Measurements from ENCODE around the gene RBFOX2.

DNA sequence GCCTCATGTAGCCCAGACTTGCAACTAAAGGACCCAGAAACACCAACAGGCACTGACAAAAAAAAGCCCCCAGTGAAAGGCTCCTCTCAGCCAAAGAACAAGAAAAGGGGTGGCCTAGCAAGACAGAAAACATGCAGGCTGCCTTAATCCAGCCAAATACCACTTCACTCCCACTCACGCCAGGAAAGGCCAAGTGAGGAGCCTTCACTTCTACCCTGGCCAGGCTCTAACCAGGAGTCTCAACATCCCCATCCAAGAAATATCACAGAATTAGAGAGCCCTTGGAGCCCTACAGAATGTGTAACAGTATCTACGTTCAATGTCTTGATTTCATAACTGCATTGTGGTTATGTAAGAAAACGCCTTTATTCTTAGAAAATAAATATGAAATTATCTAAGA, 162.0 kb downstream of the RBFOX2 start:
- TF ChIP-seq FOSL2 (IDR thresholded peaks at IDR 0.05; ENCODE audit: borderline replicate concordance, low read depth) (no peak), GABPA (IDR thresholded peaks at IDR 0.05; ENCODE audit: low read depth) (no peak), TEAD4 (IDR thresholded peaks at IDR 0.05; ENCODE audit: borderline replicate concordance, insufficient read depth) (no peak), CHD2 (IDR thresholded peaks at IDR 0.05; ENCODE audit: low read length, partially characterized antibody) (no peak), TAF1 (IDR thresholded peaks at IDR 0.05; ENCODE audit: borderline replicate concordance, low read depth, low read length) (no peak), NRF1 (IDR thresholded peaks at IDR 0.05; ENCODE audit: low read depth, low read length) (no peak)
- TF ChIP-seq, protein P1, sequence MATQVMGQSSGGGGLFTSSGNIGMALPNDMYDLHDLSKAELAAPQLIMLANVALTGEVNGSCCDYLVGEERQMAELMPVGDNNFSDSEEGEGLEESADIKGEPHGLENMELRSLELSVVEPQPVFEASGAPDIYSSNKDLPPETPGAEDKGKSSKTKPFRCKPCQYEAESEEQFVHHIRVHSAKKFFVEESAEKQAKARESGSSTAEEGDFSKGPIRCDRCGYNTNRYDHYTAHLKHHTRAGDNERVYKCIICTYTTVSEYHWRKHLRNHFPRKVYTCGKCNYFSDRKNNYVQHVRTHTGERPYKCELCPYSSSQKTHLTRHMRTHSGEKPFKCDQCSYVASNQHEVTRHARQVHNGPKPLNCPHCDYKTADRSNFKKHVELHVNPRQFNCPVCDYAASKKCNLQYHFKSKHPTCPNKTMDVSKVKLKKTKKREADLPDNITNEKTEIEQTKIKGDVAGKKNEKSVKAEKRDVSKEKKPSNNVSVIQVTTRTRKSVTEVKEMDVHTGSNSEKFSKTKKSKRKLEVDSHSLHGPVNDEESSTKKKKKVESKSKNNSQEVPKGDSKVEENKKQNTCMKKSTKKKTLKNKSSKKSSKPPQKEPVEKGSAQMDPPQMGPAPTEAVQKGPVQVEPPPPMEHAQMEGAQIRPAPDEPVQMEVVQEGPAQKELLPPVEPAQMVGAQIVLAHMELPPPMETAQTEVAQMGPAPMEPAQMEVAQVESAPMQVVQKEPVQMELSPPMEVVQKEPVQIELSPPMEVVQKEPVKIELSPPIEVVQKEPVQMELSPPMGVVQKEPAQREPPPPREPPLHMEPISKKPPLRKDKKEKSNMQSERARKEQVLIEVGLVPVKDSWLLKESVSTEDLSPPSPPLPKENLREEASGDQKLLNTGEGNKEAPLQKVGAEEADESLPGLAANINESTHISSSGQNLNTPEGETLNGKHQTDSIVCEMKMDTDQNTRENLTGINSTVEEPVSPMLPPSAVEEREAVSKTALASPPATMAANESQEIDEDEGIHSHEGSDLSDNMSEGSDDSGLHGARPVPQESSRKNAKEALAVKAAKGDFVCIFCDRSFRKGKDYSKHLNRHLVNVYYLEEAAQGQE (IDR thresholded peaks at IDR 0.05; ENCODE audit: low read depth, low read length) = no peak
